ENCODE measurements around the gene FBF1. TPM values are rescaled to one million over a fixed set of nuclear protein-coding genes. Genes with fewer than 3 reads are reported as not detected.

FBF1 gene
- total and polyA plus RNA-seq, 2 of the 8 experiments (the other 6 are each of a cell fraction or from before 2014, with no cell fraction given): 8.1 to 13.1 TPM

DNA sequence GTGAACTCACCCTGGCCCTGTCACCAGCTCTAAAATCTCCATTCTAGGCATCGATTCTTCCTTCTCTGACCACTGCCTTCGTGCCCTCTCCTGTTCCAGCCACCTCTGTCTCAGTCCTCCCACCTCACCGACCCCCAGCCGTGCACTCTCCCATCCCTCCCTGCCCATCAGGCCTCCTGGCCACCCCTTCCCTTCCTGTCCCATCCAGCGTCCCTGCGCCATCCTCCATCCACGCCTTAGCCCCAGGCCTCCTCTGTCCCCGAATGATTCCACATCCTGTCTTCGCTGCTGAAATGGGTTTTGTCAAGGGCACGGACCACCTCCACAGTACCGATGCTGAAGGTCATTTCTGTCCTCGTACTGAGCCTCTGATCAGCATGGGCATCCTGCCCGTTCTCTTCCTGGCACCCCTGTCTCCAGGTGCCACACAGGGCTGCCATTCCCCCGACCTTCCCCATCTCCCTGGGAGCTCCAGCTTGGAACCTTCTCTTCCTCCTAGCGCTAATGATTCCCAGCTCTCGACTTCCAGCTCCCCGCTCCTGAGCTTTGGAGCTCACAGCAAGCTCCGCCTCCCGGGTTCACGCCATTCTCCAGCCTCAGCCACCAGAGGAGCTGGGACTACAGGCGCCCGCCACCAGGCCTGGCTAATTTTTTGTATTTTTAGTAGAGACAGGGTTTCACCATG, 46.7 kb downstream of the FBF1 start (continued):
- TF ChIP-seq TEAD4 (IDR thresholded peaks at IDR 0.05; ENCODE audit: low read depth, low read length): no peak
- TF ChIP-seq SIX5 (IDR thresholded peaks at IDR 0.05; ENCODE audit: low read depth, low read length): no peak
- no peak for TF ChIP-seq SAP30 (IDR thresholded peaks at IDR 0.05; ENCODE audit: insufficient read depth, insufficient replicate concordance, low read length)
- no peak for TF ChIP-seq GABPA (IDR thresholded peaks at IDR 0.05; ENCODE audit: borderline replicate concordance, insufficient read depth, low read length)
- TF ChIP-seq MAFK (IDR thresholded peaks at IDR 0.05; ENCODE audit: low read depth, low read length): no peak
- TF ChIP-seq, protein P1, sequence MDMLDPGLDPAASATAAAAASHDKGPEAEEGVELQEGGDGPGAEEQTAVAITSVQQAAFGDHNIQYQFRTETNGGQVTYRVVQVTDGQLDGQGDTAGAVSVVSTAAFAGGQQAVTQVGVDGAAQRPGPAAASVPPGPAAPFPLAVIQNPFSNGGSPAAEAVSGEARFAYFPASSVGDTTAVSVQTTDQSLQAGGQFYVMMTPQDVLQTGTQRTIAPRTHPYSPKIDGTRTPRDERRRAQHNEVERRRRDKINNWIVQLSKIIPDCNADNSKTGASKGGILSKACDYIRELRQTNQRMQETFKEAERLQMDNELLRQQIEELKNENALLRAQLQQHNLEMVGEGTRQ (IDR thresholded peaks at IDR 0.05; ENCODE audit: low read length): no peak
- no peak for TF ChIP-seq JUND (IDR thresholded peaks at IDR 0.05; ENCODE audit: low read length)
- no peak for TF ChIP-seq KDM1A (IDR thresholded peaks at IDR 0.05; ENCODE audit: borderline replicate concordance, low read length)
- no peak for TF ChIP-seq SP2 (IDR thresholded peaks at IDR 0.05; ENCODE audit: low read length)
